Neural cell (in vitro differentiated cells): ENCODE data around the gene HDAC10.

ENCODE experiments used
- EP300 ChIP-seq: fragments of 450-650 bp; conservative IDR thresholded peaks from 2 replicates; pipeline ENCODE4 v1.6.1; 2014; ENCODE audit warnings: antibody characterized with exemption, mild to moderate bottlenecking, moderate library complexity; ENCODE audit not compliant: poor library complexity, severe bottlenecking
- EZH2 ChIP-seq: fragments of 200-600, 300-800 bp; shearing (Covaris generic), sonication (generic); IDR thresholded peaks from 2 replicates; pipeline ENCODE4 v1.6.1; 2014; ENCODE audit warnings: antibody characterized with exemption, low read length, borderline replicate concordance, mild to moderate bottlenecking; ENCODE audit not compliant: insufficient read depth, poor library complexity, severe bottlenecking
- TAF1 ChIP-seq: IDR thresholded peaks from 2 replicates; pipeline ENCODE4 v1.6.1; 2012; ENCODE audit warnings: low read depth
- TF ChIP-seq, protein P1 (sequence below): fragments of 450-650 bp; IDR thresholded peaks from 2 replicates; pipeline ENCODE4 v1.5.1; 2014; ENCODE audit warnings: antibody characterized with exemption, mild to moderate bottlenecking, moderate library complexity; ENCODE audit not compliant: poor library complexity, severe bottlenecking

DNA sequence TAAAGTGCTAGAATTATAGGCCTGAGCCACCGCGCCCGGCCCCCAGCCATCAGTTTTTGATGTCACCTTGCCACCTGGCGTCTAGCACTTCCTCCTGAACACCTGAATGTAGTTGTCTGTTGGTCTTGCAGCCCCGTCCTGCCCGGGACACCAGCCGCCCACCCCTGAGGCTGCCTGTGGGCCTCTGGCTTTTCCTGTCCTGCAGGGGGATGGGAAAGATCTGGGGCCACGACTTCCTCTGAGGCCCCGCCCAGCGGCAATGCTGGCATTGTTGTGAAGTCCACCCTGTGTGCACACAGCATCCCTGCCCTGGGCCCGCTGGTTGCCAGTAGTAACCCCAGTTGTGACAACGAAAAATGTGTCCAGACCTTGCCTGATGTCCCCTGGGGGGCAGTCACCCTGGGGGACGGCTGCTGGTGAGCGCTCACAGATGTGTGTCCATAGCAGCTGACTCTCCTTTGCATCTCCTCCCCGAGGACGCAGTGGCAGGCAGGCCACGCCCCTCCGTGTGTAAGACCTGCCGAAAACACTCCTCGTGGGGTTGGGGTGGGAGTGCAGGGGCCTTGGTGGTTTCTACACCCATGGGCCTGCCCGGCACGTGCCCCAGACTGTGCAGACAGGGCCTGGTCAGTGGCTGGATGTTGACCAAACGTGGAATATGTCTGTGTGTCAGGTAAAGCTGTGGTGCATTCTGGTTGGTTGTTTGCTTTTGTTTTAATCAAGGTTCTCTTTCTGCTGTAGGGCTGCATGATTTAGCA is 43.5 kb downstream of the HDAC10 start:
- no peak for TF ChIP-seq EZH2
- TF ChIP-seq, protein P1, sequence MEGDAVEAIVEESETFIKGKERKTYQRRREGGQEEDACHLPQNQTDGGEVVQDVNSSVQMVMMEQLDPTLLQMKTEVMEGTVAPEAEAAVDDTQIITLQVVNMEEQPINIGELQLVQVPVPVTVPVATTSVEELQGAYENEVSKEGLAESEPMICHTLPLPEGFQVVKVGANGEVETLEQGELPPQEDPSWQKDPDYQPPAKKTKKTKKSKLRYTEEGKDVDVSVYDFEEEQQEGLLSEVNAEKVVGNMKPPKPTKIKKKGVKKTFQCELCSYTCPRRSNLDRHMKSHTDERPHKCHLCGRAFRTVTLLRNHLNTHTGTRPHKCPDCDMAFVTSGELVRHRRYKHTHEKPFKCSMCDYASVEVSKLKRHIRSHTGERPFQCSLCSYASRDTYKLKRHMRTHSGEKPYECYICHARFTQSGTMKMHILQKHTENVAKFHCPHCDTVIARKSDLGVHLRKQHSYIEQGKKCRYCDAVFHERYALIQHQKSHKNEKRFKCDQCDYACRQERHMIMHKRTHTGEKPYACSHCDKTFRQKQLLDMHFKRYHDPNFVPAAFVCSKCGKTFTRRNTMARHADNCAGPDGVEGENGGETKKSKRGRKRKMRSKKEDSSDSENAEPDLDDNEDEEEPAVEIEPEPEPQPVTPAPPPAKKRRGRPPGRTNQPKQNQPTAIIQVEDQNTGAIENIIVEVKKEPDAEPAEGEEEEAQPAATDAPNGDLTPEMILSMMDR: no peak
- no peak for TF ChIP-seq EP300
- TF ChIP-seq TAF1: no peak
